LNCaP clone FGC (cell line): ENCODE results near the gene CYB5B.

Experiments used
- DNase-seq: peaks from one replicate; pipeline ENCODE4 v3.0.0-alpha.2; 2011; ENCODE audit warnings: low read depth
- H3K4me3 ChIP-seq: 2 replicates; pipeline ENCODE4 v1.5.1; 2011; ENCODE audit warnings: mild to moderate bottlenecking, low read depth, low read length, control low read depth
- CTCF ChIP-seq: IDR thresholded peaks from 2 replicates; pipeline ENCODE4 v1.5.1; 2012; ENCODE audit warnings: mild to moderate bottlenecking; ENCODE audit not compliant: control insufficient read depth, insufficient read depth; ENCODE audit errors: extremely low read depth

CYB5B gene

GRCh38 chr16:69384974-69385373 lies 39.4 kb upstream of the CYB5B start:
- TF ChIP-seq CTCF: no peak
- peak overlapping the region; percentile 71 for H3K4me3 ChIP-seq
- no peak for DNase-seq

DNA sequence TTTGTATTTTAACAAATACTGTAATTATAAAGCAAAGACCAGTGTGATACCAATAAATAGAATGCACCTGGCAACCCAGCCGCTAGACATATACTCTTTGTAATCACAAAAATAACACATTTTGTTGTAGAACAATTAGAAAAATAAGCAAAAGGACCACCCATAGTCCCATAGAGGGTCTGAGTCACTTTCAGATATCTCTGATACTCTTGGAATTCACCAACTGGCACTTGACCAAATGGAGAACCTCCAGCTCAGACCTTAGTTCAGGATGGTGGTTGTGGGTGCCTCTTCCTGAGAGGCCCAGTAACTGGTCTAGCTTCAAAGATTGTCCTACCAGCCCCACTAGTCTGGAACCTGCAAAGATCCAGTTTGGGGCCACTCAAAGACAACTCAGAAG lies 37.8 kb upstream of the CYB5B start:
- peak overlapping the region; percentile 71 for H3K4me3 ChIP-seq
- TF ChIP-seq CTCF: no peak

GRCh38 chr16:69393898-69394849 lies 30.2 kb upstream of the CYB5B start:
- no peak for TF ChIP-seq CTCF
- no peak for DNase-seq
- H3K4me3 ChIP-seq: no peak overlapping the region

More for the DNA sequence above, 37.8 kb upstream of the CYB5B start:
- DNase-seq: no peak

GRCh38 chr16:69395859-69396186 lies 28.6 kb upstream of the CYB5B start:
- no peak for TF ChIP-seq CTCF
- DNase-seq: no peak
- H3K4me3 ChIP-seq: no peak overlapping the region

DNA sequence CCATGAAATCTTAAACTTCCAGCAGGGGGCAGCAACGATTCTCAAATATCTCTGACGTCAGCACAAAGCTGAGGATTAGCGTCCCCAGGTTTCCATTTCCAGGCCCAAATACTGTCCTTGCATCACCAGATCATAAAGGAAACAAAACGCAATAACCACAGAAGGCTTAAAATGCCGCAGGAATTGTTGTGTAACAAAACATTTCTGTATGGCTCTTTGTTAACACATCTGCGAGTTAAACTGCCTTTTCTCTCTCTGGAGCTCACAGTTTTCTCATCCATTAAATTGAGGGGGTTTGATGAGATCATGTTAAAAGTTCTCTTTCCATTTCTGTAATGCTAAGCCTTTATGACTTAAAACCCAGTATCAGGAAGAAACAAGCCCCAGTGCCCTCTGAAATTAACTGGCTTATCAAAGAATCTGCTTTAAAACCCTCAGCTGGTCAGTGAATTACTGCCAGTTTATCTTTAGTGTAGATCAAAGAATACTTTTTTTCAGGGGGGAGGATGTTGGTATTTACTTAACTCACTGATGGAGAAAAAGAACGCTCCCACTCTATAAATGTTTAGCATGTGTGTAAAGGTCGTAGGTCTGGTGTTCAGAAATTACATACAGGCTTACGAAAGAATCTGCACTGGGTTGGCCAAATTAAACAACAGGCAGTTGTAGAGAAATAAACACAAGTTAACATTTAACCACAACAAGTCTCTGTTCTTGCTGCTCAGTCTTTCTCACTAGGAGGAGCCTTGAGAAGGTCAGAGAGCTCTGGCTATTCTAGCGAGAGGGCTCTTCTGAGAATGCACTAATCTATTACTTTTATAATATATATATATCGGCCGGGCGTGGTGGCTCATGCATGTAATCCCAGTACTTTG lies 28.0 kb upstream of the CYB5B start:
- peak; percentile 55 for TF ChIP-seq CTCF
- no peak overlapping the region for H3K4me3 ChIP-seq
- DNase-seq: peak; percentile 95

DNA sequence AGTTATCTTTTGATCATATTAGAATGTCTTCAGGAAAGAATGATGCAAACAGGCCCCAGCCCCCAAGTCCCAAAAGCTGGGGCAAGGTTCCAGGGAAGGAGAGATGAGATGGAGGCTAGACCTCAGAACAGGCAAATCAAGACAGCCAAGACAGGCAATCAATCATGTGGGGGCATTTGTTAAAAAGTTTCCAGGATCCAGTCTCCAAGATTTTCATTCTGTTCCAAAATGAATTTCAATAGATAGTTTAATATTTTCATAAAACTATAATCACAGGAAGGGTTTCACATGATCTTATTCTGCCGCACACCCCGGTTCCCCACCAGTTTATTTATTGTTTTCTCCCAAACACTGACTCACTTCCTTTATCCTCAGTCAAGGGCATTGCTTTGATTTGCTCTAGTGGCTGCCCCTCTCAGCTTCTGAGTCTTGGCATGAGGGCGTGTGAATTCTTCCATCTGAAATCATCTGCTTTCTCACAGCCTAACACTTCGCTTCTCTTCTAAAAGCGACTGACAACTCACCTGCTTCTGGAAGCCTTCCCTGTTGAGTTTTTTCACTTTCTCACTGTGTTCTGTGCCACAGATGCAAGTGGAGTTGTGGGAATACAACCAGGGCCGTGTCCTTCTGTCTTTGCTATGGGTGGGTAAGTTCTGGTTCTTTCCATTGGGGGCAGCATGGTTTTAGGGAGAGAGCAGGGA lies 26.4 kb upstream of the CYB5B start:
- no peak overlapping the region for H3K4me3 ChIP-seq
- TF ChIP-seq CTCF: 0 out of 2 replicates have a peak, but pooled peaks have one; percentile 3
- no peak for DNase-seq
